Measurements from ENCODE around the gene RMRP.

DNA sequence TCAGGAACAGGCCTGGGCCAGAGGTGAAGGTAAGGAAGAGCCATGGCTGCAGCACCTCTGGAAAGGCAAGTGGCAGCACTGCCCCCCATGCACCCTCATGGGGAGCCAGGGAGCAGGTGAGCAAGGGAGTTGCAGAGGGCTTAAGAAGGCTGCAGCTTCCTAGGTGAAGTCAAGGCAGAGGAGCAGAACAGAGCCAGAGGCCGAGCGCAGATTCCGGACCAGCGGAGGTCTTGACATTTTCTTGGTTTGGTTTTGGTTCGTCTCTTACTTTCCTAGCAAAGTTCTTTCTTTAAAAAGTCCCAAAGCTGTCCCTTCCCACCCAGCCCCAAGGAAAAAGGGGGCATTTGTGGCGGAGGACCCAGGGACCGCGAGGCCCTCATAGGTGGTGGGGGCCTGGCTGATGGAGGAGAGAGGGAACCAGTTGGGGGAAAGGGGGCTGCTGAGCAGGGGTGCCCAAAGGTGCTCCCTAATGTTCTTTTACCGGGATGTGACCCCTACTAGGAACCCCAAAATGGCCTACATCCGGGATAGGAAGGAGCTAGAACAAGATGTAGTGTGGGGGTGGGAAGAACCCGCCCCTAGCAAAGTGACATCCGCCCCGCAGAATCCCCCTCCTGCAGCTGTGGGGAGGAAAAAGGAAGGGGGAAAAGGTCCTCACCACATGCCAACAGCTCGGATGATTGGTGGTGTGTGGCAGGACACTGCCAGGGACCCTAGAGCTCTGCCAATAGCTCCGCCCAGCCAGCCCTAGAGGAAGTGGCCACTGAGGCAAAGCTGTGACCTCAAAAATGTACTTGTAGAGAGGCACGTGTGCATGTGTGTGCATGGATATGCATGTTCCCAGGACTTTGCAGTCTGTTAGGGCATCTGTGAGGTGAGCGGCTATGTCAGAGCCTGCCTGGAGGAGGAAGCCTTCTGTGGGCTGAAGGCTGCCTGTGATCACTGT is 38.7 kb downstream of the RMRP start:
- TF ChIP-seq, protein P1, sequence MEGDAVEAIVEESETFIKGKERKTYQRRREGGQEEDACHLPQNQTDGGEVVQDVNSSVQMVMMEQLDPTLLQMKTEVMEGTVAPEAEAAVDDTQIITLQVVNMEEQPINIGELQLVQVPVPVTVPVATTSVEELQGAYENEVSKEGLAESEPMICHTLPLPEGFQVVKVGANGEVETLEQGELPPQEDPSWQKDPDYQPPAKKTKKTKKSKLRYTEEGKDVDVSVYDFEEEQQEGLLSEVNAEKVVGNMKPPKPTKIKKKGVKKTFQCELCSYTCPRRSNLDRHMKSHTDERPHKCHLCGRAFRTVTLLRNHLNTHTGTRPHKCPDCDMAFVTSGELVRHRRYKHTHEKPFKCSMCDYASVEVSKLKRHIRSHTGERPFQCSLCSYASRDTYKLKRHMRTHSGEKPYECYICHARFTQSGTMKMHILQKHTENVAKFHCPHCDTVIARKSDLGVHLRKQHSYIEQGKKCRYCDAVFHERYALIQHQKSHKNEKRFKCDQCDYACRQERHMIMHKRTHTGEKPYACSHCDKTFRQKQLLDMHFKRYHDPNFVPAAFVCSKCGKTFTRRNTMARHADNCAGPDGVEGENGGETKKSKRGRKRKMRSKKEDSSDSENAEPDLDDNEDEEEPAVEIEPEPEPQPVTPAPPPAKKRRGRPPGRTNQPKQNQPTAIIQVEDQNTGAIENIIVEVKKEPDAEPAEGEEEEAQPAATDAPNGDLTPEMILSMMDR (IDR thresholded peaks at IDR 0.05 in 4 of 5, conservative IDR thresholded peaks at IDR 0.05 in 1 of 5), result no peak
- no peak for TF ChIP-seq POLR2A (IDR thresholded peaks at IDR 0.05)
